GM19395 (cell line): Measurements from ENCODE around the gene TULP1.

Experiments
- ATAC-seq: cut with Tn5 transposase; IDR thresholded peaks from one replicate; pipeline ENCODE4 v1.9.1; 2021; ENCODE audit warnings: mild to moderate bottlenecking, moderate library complexity; ENCODE audit not compliant: unreplicated experiment

The TULP1 gene

DNA sequence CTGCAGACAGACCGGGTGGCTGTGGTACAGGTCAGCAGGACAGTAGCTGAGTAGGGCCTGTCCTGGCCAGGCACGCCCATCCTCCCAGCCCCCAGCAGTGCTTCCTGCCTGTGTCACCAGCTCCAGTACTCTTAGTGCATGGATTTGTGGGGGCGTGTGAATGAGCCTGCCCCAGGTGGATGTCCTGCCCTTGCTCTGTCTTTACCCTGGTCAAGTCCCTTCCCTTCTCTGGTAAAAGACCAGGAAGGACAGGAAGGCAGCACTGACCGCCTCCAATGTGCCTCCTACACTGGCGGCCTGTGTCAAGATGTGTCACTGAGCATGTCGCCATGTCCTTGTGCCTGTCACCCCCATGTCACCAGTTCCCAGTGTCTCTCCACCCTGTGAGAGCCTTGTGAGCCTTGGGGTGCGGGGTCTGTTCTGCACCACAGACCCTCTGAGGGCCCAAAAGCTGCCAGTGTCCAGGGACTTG lies 27.7 kb downstream of the TULP1 start:
- no peak for ATAC-seq

GRCh38 chr6:35483893-35484645 lies 28.6 kb downstream of the TULP1 start:
- no peak for ATAC-seq

GRCh38 chr6:35483490-35483889 lies 29.2 kb downstream of the TULP1 start:
- ATAC-seq, result no peak

GRCh38 chr6:35483062-35483461 lies 29.6 kb downstream of the TULP1 start:
- ATAC-seq, result no peak

DNA sequence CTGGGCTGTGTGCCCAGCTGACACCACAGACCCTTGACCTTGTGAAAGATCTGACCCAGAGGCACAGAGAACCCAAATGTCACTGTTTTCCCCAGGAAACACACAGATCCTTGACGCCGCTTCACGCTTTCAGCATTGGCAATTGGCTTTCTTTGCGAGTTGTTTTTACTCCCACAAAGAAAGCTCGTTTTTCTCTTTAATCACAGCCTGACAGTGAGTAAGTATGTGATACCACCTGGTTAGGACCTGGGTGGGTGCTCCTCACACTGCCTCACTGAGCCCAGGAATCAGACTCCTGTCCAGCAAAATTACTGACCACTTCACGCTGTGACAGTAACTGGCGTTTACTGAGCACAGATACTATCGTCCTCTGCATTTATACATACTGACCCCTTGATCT lies 31.5 kb downstream of the TULP1 start:
- ATAC-seq, result no peak

- ATAC-seq, result no peak
These were observed 32.5 kb downstream of the TULP1 start for GRCh38 chr6:35480176-35480575.

DNA sequence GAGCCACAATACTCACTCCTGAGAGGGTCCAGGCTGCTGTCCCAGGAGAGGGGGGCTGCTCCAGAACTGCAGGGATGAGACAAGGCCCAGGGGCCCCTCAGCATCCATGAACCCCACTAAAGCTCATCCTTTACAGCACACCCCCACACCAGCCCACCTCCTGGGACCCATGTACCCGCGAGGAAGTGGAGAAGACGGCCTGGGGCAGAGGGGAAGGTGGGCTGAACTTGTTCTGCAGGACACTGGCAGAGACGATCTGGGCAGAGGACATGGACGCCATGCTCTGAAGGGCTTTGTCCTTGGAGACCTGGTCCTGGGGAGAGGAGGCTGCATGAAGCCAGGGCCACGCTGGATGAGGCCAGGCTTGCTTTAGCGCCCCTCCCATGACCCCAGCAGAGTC lies 34.4 kb downstream of the TULP1 start:
- no peak for ATAC-seq

DNA sequence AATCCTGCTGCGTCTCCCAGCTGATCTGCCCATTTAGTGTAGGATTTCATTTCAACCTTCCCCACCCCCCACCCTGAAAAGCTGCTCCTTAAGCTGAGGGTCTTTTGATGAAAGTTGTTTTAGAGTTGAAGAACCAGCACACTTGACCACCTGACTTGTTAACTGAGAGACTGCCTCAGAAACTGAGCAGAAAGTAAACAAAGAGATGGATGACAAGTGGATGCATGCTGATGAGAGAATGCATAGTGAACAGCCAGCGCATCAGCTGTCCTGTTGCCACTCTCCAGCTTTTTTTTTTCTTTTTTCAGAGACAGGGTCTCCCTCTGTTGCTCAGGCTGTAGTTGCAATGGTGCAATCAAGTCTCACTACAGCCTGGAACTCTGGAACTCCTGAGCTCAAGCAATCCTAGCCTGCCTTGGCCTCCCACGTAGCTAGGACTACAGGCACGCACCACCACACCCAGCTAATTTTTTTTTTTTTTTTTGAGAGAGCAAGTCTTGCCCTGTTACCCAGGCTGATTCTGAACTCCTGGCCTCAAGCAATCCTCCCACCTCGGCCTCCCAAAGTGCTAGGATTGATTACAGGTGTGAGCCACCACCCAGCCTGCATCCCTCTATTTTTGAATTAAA lies 35.0 kb downstream of the TULP1 start:
- ATAC-seq, result no peak

GRCh38 chr6:35477028-35477427 lies 35.7 kb downstream of the TULP1 start:
- ATAC-seq, result no peak

- no peak for ATAC-seq
These were observed 36.7 kb downstream of the TULP1 start for GRCh38 chr6:35476004-35476403.

DNA sequence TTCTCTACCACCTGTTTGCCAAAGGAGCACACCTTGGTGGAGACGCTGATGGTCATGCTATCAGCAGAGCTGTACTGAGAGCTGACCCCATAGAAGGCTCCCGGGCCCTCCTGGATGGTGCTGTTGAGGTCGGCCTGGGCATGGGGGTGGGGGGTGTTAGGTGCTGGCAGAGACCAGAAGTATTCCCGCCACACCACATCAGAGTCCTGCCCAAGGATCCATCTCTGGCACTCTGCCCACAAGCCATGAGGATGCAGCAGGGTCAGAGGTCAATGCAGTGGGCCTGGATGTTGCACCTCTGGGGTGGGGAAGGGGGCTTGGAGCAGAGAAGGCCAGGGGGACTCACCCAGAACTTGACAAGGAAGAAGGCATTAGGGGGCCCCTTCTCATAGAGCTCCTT lies 37.1 kb downstream of the TULP1 start:
- no peak for ATAC-seq

- no peak for ATAC-seq
These were observed 37.6 kb downstream of the TULP1 start for GRCh38 chr6:35474942-35475570.

GRCh38 chr6:35474131-35474941 lies 38.4 kb downstream of the TULP1 start:
- ATAC-seq, result no peak

- no peak for ATAC-seq
These were observed 38.9 kb downstream of the TULP1 start for GRCh38 chr6:35473850-35474130.

DNA sequence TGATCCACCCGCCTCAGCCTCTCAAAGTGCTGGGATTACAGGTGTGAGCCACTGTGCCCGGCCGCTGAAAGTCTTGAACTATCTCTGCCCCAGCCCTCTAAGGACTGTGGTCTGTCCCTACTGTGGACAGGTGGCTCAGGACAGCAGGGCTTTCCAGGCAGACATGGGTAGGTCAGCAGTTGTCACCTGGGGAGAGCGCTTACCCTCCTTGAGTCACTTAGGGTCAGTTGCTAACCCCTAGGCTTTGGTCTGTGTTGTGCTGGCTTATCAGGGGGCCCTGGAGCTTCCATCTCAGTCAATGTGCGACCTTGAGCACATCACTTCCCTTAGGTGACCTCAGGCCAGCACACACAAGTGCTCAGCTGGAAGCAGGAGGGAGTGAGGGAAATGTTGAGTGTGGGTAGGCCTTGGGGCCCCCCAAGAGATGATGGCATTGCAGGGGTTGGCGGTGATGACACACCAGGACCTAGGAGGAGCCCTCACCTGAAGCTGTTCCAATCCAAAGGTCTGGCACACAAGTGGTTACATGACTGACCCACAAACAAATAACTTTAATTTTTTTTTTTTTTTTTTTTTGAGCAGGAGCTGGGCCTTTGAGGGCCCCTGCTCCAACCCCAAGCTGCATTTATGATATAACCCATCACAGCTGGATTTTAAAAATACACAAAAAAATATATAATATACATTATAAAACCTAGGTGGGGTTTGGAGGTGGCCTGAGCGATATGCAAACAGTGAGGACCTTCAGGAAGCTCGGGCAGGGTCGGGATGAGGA lies 39.4 kb downstream of the TULP1 start:
- ATAC-seq, result no peak

DNA sequence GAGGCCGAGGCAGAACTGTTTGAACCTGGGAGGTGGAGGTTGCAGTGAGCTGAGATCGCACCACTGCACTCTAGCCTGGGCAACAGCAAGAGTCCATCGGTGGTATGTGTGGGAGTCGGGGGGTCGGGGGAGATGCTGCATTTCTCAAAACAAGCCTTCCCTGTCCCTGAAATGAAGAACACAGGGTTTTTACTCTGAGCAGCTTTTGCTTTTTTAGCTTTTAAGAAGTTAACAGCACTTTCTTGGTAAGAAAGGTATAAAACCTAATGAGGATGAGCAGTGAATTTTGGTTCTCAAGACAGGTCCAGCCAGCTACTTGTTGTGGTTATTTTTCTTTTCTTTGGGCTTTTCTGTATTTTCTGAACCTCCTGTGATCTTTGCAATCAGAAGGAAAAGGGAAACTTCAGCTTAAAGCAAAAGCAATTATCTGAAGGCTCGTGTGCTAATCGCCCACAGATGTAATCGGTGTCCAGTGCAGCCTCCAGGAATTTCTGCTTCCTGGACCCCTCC lies 40.8 kb downstream of the TULP1 start:
- no peak for ATAC-seq

GRCh38 chr6:35470663-35471120 lies 42.0 kb downstream of the TULP1 start:
- no peak for ATAC-seq

DNA sequence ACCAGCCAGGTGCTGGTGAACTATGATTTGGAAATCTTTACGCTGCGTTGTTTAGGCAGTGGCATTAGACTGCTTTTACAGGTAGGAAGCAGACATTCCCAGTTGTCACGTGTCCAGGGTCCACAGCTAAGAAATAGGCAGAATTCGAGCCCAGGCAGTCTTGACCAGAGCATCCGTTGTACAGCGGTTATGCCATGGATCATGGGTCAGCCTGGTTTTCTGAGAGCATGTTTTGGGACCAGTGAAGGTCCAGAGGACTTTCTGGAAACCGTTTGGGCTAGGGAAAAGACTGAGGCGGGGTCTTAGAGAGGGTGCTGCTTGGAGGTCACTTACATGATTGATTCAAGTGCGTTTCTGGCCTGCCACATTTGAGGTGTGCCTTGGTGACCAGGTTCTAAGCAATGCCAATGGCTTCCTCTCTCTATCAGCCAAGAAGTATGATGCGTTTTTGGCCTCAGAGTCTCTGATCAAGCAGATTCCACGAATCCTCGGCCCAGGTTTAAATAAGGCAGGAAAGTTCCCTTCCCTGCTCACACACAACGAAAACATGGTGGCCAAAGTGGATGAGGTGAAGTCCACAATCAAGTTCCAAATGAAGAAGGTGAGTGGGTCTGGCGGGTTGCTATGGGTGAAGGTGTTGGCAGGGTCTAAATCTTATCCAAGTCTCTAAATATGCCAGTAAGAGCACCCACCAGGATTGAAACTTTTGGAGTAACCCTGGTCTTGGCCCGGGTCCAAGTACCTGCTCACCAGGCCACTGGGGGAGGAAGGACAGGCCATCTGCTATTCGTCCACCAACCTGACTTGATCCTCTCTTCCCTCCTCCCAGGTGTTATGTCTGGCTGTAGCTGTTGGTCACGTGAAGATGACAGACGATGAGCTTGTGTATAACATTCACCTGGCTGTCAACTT lies 42.7 kb downstream of the TULP1 start:
- ATAC-seq, result no peak

DNA sequence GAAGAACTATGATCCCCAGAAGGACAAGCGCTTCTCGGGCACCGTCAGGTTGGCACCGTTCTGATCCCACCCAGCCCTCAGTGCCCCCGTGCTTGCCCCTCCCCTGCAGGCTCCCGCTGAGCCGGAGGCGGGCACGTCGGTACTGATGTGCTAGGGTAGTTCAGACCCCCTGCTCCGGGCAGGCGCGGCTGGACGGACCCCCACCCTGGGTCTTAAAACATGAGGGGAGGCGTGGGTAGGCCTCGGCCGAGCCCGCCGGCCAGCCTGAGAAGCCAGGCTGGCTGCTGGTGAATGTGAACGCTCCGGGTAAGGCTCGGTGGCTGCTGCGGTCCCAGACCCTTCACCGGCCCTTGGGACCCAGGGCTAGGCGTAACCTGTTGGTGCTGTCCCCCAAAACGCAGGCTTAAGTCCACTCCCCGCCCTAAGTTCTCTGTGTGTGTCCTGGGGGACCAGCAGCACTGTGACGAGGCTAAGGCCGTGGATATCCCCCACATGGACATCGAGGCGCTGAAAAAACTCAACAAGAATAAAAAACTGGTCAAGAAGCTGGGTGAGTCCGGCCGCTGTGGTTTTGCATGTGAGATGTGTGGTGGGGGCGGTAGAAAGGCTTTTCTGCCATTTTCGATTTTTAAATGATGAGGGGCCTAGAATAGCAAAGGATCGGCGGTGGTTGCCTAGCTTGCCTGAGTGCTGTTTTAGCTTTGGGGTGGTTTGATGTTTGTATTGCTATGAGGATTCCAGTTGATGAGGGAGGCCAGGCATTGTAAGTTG lies 43.5 kb downstream of the TULP1 start:
- ATAC-seq, result no peak
